ENCODE results near the gene TMEM212.

The TMEM212 gene

DNA sequence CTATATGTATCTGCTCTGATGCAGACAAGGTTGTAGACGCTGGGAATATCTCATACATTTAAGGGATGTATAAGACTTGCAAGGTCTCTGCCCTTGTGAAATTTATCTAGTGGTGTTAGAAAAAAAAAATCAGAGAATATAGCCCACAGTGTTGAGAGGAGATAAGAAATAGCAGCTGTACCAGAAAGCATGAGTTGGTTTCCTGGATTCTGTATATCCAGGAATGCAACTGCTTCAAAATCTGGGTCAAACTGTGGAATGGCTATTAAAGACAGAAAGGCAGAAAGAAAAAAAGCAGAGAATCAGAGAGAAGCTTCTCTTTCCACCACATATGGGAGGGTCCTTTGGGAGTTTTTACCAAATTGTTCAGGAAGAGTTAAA, 1.5 kb upstream of the TMEM212 start:
- DNase-seq (no peak), ATAC-seq (ENCODE audit: insufficient read depth, low read depth) (no peak)
- Histone ChIP-seq H3K4me2 (ENCODE audit: insufficient read depth, low read length) (no peak overlapping the region), H3K27ac (ENCODE audit: low read length) (no peak overlapping the region), H2AFZ (ENCODE audit: low read depth, low read length) (no peak overlapping the region), H3K4me1 (ENCODE audit: insufficient read depth, low read length) (no peaks in the 10 kb centered on the region), H3K4me3 (ENCODE audit: low read depth in 1 of 2, low read length in 2 of 2) (no peak overlapping the region), H3K36me3 (ENCODE audit: insufficient read depth, low read length) (no peaks in the 10 kb centered on the region), H3K27me3 (ENCODE audit: insufficient read depth, low read length, poor library complexity) (peaks cover 13% of the 10 kb centered on the region), H3K9ac (ENCODE audit: low read depth, low read length) (no peak overlapping the region), H3K79me2 (ENCODE audit: insufficient read depth, low read length) (no peaks in the 10 kb centered on the region), H4K20me1 (ENCODE audit: insufficient read depth, low read length) (no peaks in the 10 kb centered on the region), H3K9me3 (ENCODE audit: insufficient read depth, low read length, severe bottlenecking) (no peaks in the 10 kb centered on the region)
- TF ChIP-seq, protein P1, sequence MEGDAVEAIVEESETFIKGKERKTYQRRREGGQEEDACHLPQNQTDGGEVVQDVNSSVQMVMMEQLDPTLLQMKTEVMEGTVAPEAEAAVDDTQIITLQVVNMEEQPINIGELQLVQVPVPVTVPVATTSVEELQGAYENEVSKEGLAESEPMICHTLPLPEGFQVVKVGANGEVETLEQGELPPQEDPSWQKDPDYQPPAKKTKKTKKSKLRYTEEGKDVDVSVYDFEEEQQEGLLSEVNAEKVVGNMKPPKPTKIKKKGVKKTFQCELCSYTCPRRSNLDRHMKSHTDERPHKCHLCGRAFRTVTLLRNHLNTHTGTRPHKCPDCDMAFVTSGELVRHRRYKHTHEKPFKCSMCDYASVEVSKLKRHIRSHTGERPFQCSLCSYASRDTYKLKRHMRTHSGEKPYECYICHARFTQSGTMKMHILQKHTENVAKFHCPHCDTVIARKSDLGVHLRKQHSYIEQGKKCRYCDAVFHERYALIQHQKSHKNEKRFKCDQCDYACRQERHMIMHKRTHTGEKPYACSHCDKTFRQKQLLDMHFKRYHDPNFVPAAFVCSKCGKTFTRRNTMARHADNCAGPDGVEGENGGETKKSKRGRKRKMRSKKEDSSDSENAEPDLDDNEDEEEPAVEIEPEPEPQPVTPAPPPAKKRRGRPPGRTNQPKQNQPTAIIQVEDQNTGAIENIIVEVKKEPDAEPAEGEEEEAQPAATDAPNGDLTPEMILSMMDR (IDR thresholded peaks at IDR 0.05; ENCODE audit: borderline replicate concordance, extremely low read depth, low read length, poor library complexity, severe bottlenecking) = no peak
- TF ChIP-seq EZH2 (IDR thresholded peaks at IDR 0.05; ENCODE audit: borderline replicate concordance, low read depth, low read length, severe bottlenecking) = no peak

DNA sequence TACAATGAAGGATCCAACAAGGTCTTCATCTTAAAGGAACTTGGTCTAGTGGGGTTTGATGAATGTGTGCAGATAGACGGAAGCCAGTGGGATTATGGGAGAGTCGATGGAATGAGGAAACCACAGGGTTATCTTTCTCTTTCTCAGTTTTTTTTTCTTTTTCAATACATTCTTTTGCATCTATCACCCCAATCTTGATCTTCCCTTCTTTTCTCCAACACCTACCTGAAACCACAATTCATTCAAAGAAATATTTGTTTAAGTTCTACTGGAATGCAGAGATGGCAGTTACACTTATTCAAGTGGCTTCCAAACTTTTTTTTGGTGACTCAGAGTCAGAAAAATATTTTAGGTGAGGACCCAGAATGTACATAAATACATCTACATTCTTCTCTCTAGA, 1.7 kb downstream of the TMEM212 start:
- DNase-seq = no peak
- H3K36me3 ChIP-seq (ENCODE audit: insufficient read depth, low read length) = no peaks in the 10 kb centered on the region

DNA sequence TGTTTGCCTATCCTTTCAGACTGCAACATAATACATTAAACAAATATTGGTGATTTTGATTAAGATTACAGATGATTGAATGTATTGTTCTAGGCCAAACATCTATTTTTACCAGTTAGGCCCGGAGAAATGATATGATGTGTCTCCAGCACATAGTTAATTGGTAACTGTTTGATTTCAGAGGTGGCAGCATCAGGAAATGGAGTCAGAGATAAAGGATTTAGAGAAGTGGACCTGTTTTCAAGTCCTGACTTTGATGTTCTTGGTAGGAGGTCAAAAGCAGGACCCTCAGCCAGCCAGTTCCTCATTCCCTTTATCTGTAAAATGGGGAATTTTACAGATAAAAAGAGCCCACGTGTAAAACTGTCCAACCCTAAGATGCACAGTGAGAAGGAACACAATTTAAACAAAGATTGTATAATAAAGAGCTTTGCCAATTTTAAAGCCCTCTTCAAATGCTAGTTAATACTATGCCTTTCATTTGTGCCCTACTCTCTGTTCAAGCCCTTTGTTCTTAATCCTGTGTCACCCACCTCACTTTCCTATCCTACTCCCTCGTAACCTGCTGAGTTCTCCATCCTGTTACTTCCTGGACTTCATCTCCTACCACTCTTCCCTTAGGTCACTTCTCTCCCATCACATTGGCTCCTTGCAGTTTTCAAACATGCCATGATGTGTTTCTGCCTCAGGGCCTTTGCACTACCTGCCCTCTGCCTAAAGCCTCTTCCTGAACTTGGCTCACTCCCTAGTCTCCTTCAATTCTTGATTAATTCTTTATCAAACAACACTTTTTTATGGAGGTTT, 2.5 kb downstream of the TMEM212 start:
- ATAC-seq (ENCODE audit: insufficient read depth, low read depth) = no peak
- no peak overlapping the region for H3K4me3 ChIP-seq (ENCODE audit: low read depth in 1 of 2, low read length in 2 of 2)
- H3K4me2 ChIP-seq (ENCODE audit: insufficient read depth, low read length) = no peak overlapping the region
- no peak overlapping the region for H2AFZ ChIP-seq (ENCODE audit: low read depth, low read length)
- no peaks in the 10 kb centered on the region for H3K79me2 ChIP-seq (ENCODE audit: insufficient read depth, low read length)
- H4K20me1 ChIP-seq (ENCODE audit: insufficient read depth, low read length) = no peaks in the 10 kb centered on the region
- no peaks in the 10 kb centered on the region for H3K4me1 ChIP-seq (ENCODE audit: insufficient read depth, low read length)
- H3K36me3 ChIP-seq (ENCODE audit: insufficient read depth, low read length) = no peaks in the 10 kb centered on the region
- peaks cover 12% of the 10 kb centered on the region for H3K27me3 ChIP-seq (ENCODE audit: insufficient read depth, low read length, poor library complexity)
- H3K9ac ChIP-seq (ENCODE audit: low read depth, low read length) = no peak overlapping the region
- no peak for DNase-seq
- no peak for TF ChIP-seq EZH2 (IDR thresholded peaks at IDR 0.05; ENCODE audit: borderline replicate concordance, low read depth, low read length, severe bottlenecking)
- TF ChIP-seq, protein P1 (IDR thresholded peaks at IDR 0.05; ENCODE audit: borderline replicate concordance, extremely low read depth, low read length, poor library complexity, severe bottlenecking) = no peak
- no peak overlapping the region for H3K27ac ChIP-seq (ENCODE audit: low read length)
- H3K9me3 ChIP-seq (ENCODE audit: insufficient read depth, low read length, severe bottlenecking) = no peaks in the 10 kb centered on the region

More for the DNA sequence above, 1.7 kb downstream of the TMEM212 start:
- Histone ChIP-seq H2AFZ (ENCODE audit: low read depth, low read length) (no peak overlapping the region), H3K79me2 (ENCODE audit: insufficient read depth, low read length) (no peaks in the 10 kb centered on the region), H4K20me1 (ENCODE audit: insufficient read depth, low read length) (no peaks in the 10 kb centered on the region), H3K4me1 (ENCODE audit: insufficient read depth, low read length) (no peaks in the 10 kb centered on the region), H3K27me3 (ENCODE audit: insufficient read depth, low read length, poor library complexity) (peaks cover 13% of the 10 kb centered on the region), H3K4me3 (ENCODE audit: low read depth in 1 of 2, low read length in 2 of 2) (no peak overlapping the region), H3K27ac (ENCODE audit: low read length) (no peak overlapping the region), H3K4me2 (ENCODE audit: insufficient read depth, low read length) (no peak overlapping the region), H3K9ac (ENCODE audit: low read depth, low read length) (no peak overlapping the region), H3K9me3 (ENCODE audit: insufficient read depth, low read length, severe bottlenecking) (no peaks in the 10 kb centered on the region)
- no peak for ATAC-seq (ENCODE audit: insufficient read depth, low read depth)
- no peak for TF ChIP-seq EZH2 (IDR thresholded peaks at IDR 0.05; ENCODE audit: borderline replicate concordance, low read depth, low read length, severe bottlenecking)
- TF ChIP-seq, protein P1 (IDR thresholded peaks at IDR 0.05; ENCODE audit: borderline replicate concordance, extremely low read depth, low read length, poor library complexity, severe bottlenecking) = no peak
